GM12878 (cell line): ENCODE measurements around the gene UNC13B. TPM values are rescaled to one million over a fixed set of nuclear protein-coding genes. Genes with fewer than 3 reads are reported as not detected.

Source experiments
- ATAC-seq: fragments of 200-7000 bp; cut with Tn5 transposase; 3 replicates; pipeline ENCODE4 v1.9.1; 2020; ENCODE audit warnings: mild to moderate bottlenecking, moderate library complexity
- BruUV-seq: library from RNA; stranded (reverse); fragments of 400-500 nt; replicated peaks from 2 replicates; lab custom pipeline; 2021; lab: Mats Ljungman, UMichigan
- CTCF ChIA-PET: fragments of 300-600 bp; sonication (Branson Sonifier 250); formaldehyde crosslinking; extraction: SDS; loops from one replicate; lab custom pipeline; 2021; ENCODE audit warnings: inconsistent platforms; lab: Yijun Ruan, JAX
- POLR2A ChIA-PET: fragments of 350-600 bp; formaldehyde crosslinking; extraction: SDS; loops from one replicate; lab custom pipeline; 2021; ENCODE audit warnings: inconsistent platforms; lab: Charles Lee
- RAD21 ChIA-PET: fragments of 300-600 bp; sonication (Branson Sonifier 250); formaldehyde crosslinking; loops from one replicate; lab custom pipeline; 2023; ENCODE audit warnings: antibody characterized with exemption; ENCODE audit not compliant: unreplicated experiment; lab: Charles Lee
- SMC1A ChIA-PET: fragments of 300-600 bp; sonication (Branson Sonifier 250); formaldehyde crosslinking; loops from one replicate; lab custom pipeline; 2023; ENCODE audit not compliant: unreplicated experiment, uncharacterized antibody; lab: Charles Lee
- DNase-seq: peaks from one replicate; pipeline ENCODE4 v3.0.0-alpha.2; 2011; ENCODE audit warnings: low read depth, low spot score
- FAIRE-seq: peaks from 3 replicates; lab custom pipeline; 2011; peaks lifted over from hg19 to GRCh38; lab: Jason Lieb, UNC
- H2AFZ ChIP-seq: 2 replicates; pipeline ENCODE4 v1.6.0; 2011; ENCODE audit warnings: low read depth, low read length, control low read depth; ENCODE audit not compliant: control insufficient read depth
- H3K27ac ChIP-seq: 2 replicates; pipeline ENCODE4 v1.5.1; 2011; ENCODE audit warnings: control low read depth; ENCODE audit not compliant: control insufficient read depth, insufficient read depth
- H3K27me3 ChIP-seq, 2 experiments: replicated peaks in 1 of 2; 2 replicates each; pipeline versions ENCODE4 v1.6.0 to v1.6.1; 2011; ENCODE audit warnings: low read length in 1 of 2; ENCODE audit not compliant: control insufficient read depth in 2 of 2, insufficient read depth in 2 of 2
- H3K36me3 ChIP-seq, 2 experiments: 2 replicates each; pipeline ENCODE4 v1.5.1; 2011; ENCODE audit warnings: low read length in 1 of 2; ENCODE audit not compliant: control insufficient read depth in 2 of 2, insufficient read depth in 2 of 2
- H3K4me1 ChIP-seq: 2 replicates; pipeline ENCODE4 v1.6.1; 2011; ENCODE audit warnings: mild to moderate bottlenecking, low read length, moderate library complexity, mixed read lengths; ENCODE audit not compliant: control insufficient read depth, insufficient read depth
- H3K4me2 ChIP-seq: 2 replicates; pipeline ENCODE4 v1.6.0; 2011; ENCODE audit warnings: control low read depth; ENCODE audit not compliant: control insufficient read depth, insufficient read depth
- H3K4me3 ChIP-seq: fragments of 200-600 bp; sonication (generic); 2 replicates; pipeline ENCODE4 v1.5.1; 2016
- H3K79me2 ChIP-seq: 2 replicates; pipeline ENCODE4 v1.6.0; 2011; ENCODE audit warnings: low read length; ENCODE audit not compliant: control insufficient read depth, insufficient read depth
- H3K9ac ChIP-seq: 2 replicates; pipeline ENCODE4 v1.8.0; 2011; ENCODE audit warnings: low read length, control low read depth, mixed read lengths; ENCODE audit not compliant: control insufficient read depth, insufficient read depth
- H3K9me3 ChIP-seq: replicated peaks from 3 replicates; pipeline ENCODE4 v1.5.1; 2011; ENCODE audit warnings: mild to moderate bottlenecking, low read length; ENCODE audit not compliant: control insufficient read depth, insufficient read depth
- H4K20me1 ChIP-seq: 2 replicates; pipeline ENCODE4 v1.6.0; 2011; ENCODE audit not compliant: control insufficient read depth, insufficient read depth
- ATF3 ChIP-seq: IDR thresholded peaks from 2 replicates; pipeline ENCODE4 v1.6.1; 2011; ENCODE audit warnings: low read depth, mild to moderate bottlenecking, low read length, moderate library complexity, borderline replicate concordance; ENCODE audit errors: extremely low read depth
- CBX5 ChIP-seq: sonication (generic); IDR thresholded peaks from 2 replicates; pipeline ENCODE4 v1.6.1; 2016; ENCODE audit warnings: low read depth, moderate library complexity, mild to moderate bottlenecking, inconsistent platforms
- DPF2 ChIP-seq: fragments of 450-650 bp; IDR thresholded peaks from 2 replicates; pipeline ENCODE4 v1.6.1; 2017; ENCODE audit warnings: mild to moderate bottlenecking
- IKZF1 ChIP-seq: fragments of 450-650 bp; conservative IDR thresholded peaks from 2 replicates; pipeline ENCODE4 v1.6.1; 2017; ENCODE audit warnings: antibody characterized with exemption, mild to moderate bottlenecking
- RAD21 ChIP-seq: IDR thresholded peaks from 2 replicates; pipeline ENCODE4 v1.6.1; 2011; ENCODE audit warnings: mild to moderate bottlenecking, low read depth, low read length, moderate library complexity; ENCODE audit not compliant: insufficient read depth
- RB1 ChIP-seq: fragments of 450-650 bp; formaldehyde crosslinking; IDR thresholded peaks from 2 replicates; pipeline ENCODE4 v1.6.1; 2017; ENCODE audit warnings: mild to moderate bottlenecking, borderline replicate concordance
- RELB ChIP-seq: fragments of 450-650 bp; IDR thresholded peaks from 2 replicates; pipeline ENCODE4 v1.6.1; 2017; ENCODE audit warnings: low read depth, mild to moderate bottlenecking, moderate library complexity
- YY1 ChIP-seq: IDR thresholded peaks from 2 replicates; pipeline ENCODE4 v1.6.1; 2011; ENCODE audit warnings: low read depth, mild to moderate bottlenecking, low read length
- ZNF217 ChIP-seq: fragments of 450-650 bp; IDR thresholded peaks from 2 replicates; pipeline ENCODE4 v1.6.1; 2017; ENCODE audit warnings: antibody characterized with exemption, mild to moderate bottlenecking
- WGBS: methylation state at CpG from one replicate; pipeline ENCODE4 v1.1.6; 2016; ENCODE audit warnings: low lambda C conversion rate; ENCODE audit not compliant: insufficient replicate concordance, insufficient coverage; ENCODE audit errors: missing lambda C conversion rate; 5-methylcytosine and 5-hydroxymethylcytosine counted together
- in situ Hi-C: fragments of 300-500 bp; cut with MboI; formaldehyde crosslinking; loops from 9 replicates; pipeline ENCODE4 v1.14.3; 2018; ENCODE audit warnings: mixed read lengths
- intact Hi-C: fragments of 100-400 bp; cut with micrococcal nuclease; formaldehyde crosslinking; loops from one replicate; pipeline ENCODE4 v1.14.2; 2022; ENCODE audit not compliant: unreplicated experiment
- polyA plus RNA-seq, 11 experiments: library from polyadenylated mRNA; depleted of rRNA in 4 of 11; unstranded in 6 of 11; stranded (reverse) in 5 of 11; fragments of >200 nt; fragmentation: Nextera tagmentation in 4 of 11; fragmentation: Illumina TruSeq in 1 of 11; extraction: Ambion mirVana in 4 of 11; extraction: Trizol in 1 of 11; gene quantifications; 1 replicate in 1 of 11; 2 replicates in 10 of 11; pipeline versions ENCODE4 v1.2.1 to v1.2.3, GENCODE V29; 2011 to 2016; ENCODE audit warnings: inconsistent platforms in 2 of 11, missing spikeins in 2 of 11, low read depth in 1 of 11
- total RNA-seq, 4 experiments: library from RNA; depleted of rRNA in 3 of 4; stranded (reverse); fragments of >200 nt in 3 of 4; fragmentation: Illumina TruSeq in 1 of 4; extraction: Trizol in 1 of 4; gene quantifications; 2 replicates each; pipeline versions ENCODE4 v1.2.1 to v1.2.3, GENCODE V29; 2013 to 2021
- TF ChIP-seq, protein P1 (sequence below): fragments of 450-650 bp; conservative IDR thresholded peaks from 2 replicates; pipeline ENCODE4 v1.6.1; 2017; ENCODE audit warnings: mild to moderate bottlenecking, moderate library complexity

The UNC13B gene
- total and polyA plus RNA-seq, 10 of the 15 experiments (the other 5 are each of a cell fraction or from before 2014, with no cell fraction given) = under 0.01 to 0.42 (median 0.06) TPM; not detected in 4

GRCh38 chr9:35453786-35454185 is 292.0 kb downstream of the UNC13B start:
- no TSS peak for BruUV-seq
- no peaks in the 10 kb centered on the region for H3K4me1 ChIP-seq
- ChIA-PET POLR2A (no interaction called here), CTCF (no interaction called here)
- TF ChIP-seq RELB (no peak), RB1 (no peak), CBX5 (no peak), DPF2 (no peak), IKZF1 (no peak), RAD21 (no peak), ATF3 (no peak), YY1 (no peak), ZNF217 (no peak)
- TF ChIP-seq, protein P1, sequence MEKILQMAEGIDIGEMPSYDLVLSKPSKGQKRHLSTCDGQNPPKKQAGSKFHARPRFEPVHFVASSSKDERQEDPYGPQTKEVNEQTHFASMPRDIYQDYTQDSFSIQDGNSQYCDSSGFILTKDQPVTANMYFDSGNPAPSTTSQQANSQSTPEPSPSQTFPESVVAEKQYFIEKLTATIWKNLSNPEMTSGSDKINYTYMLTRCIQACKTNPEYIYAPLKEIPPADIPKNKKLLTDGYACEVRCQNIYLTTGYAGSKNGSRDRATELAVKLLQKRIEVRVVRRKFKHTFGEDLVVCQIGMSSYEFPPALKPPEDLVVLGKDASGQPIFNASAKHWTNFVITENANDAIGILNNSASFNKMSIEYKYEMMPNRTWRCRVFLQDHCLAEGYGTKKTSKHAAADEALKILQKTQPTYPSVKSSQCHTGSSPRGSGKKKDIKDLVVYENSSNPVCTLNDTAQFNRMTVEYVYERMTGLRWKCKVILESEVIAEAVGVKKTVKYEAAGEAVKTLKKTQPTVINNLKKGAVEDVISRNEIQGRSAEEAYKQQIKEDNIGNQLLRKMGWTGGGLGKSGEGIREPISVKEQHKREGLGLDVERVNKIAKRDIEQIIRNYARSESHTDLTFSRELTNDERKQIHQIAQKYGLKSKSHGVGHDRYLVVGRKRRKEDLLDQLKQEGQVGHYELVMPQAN = no peak
- TF ChIP-seq, all 136 proteins: peak for 0
- H3K79me2 ChIP-seq = no peaks in the 10 kb centered on the region
- 0% methylated on average over 2 of the region's 2 CpGs for WGBS
- no peak overlapping the region for H3K4me2 ChIP-seq
- H3K4me3 ChIP-seq = no peak overlapping the region
- H3K36me3 ChIP-seq = no peaks in the 10 kb centered on the region
- FAIRE-seq = no peak
- RAD21 ChIA-PET = no interaction called here
- intact Hi-C loops = no loop called here
- no peaks in the 10 kb centered on the region for H3K27me3 ChIP-seq
- H3K27ac ChIP-seq = no peak overlapping the region
- no peak overlapping the region for H2AFZ ChIP-seq
- no peaks in the 10 kb centered on the region for H4K20me1 ChIP-seq
- SMC1A ChIA-PET = no interaction called here
- no peak overlapping the region for H3K9ac ChIP-seq
- in situ Hi-C loops = no loop called here
- DNase-seq = no peak
- no peak for ATAC-seq
- H3K9me3 ChIP-seq = no peaks in the 10 kb centered on the region; the same call in 2 of the 3 replicates

Other genes with a start within 250 kb of the UNC13B start
- gene PHF24, start 203.7 kb upstream of the UNC13B start, total RNA-seq (2014; rRNA removed) = not detected in 2 replicates
- not detected in 2 replicates for gene PHF24, start 203.7 kb upstream of the UNC13B start, total RNA-seq (2014; rRNA removed; fragmentation: Illumina TruSeq; extraction: Trizol)
- not detected in 2 replicates for gene PHF24, start 203.7 kb upstream of the UNC13B start, total RNA-seq (2021)
- gene PHF24, start 203.7 kb upstream of the UNC13B start, polyA plus RNA-seq (2011; rRNA removed) = 0.04 TPM in 1 of 2 replicates, not detected in the other
- not detected in 2 replicates for gene PHF24, start 203.7 kb upstream of the UNC13B start, polyA plus RNA-seq (2014; fragmentation: Illumina TruSeq; extraction: Trizol)
- gene PHF24, start 203.7 kb upstream of the UNC13B start, polyA plus RNA-seq (2014; fragmentation: Nextera tagmentation; extraction: Ambion mirVana) = under 1 TPM in 1 of 2 experiments, not detected in 1; 0.02 TPM
- 0.04 TPM in 1 of 2 replicates, not detected in the other for gene PHF24, start 203.7 kb upstream of the UNC13B start, polyA plus RNA-seq (2014; rRNA removed)
- not detected for gene PHF24, start 203.7 kb upstream of the UNC13B start, polyA plus RNA-seq (2016; fragmentation: Nextera tagmentation; extraction: Ambion mirVana)
- gene DNAJB5, start 172.3 kb upstream of the UNC13B start, total RNA-seq (2014; rRNA removed) = 8.6 and 8.8 TPM in 2 replicates
- 8.2 and 8.3 TPM in 2 replicates for gene DNAJB5, start 172.3 kb upstream of the UNC13B start, total RNA-seq (2014; rRNA removed; fragmentation: Illumina TruSeq; extraction: Trizol)
- 9.3 and 9.9 TPM in 2 replicates for gene DNAJB5, start 172.3 kb upstream of the UNC13B start, total RNA-seq (2021)
- 1.4 and 1.9 TPM in 2 replicates for gene DNAJB5, start 172.3 kb upstream of the UNC13B start, polyA plus RNA-seq (2011; rRNA removed)
- 9.3 and 13.3 TPM in 2 replicates for gene DNAJB5, start 172.3 kb upstream of the UNC13B start, polyA plus RNA-seq (2014; fragmentation: Illumina TruSeq; extraction: Trizol)
- gene DNAJB5, start 172.3 kb upstream of the UNC13B start, polyA plus RNA-seq (2014; fragmentation: Nextera tagmentation; extraction: Ambion mirVana) = 1 to 10 TPM in 1 of 2 experiments, under 1 TPM in 1; 0.92 to 1.5 TPM
- 8.9 and 9.0 TPM in 2 replicates for gene DNAJB5, start 172.3 kb upstream of the UNC13B start, polyA plus RNA-seq (2014; rRNA removed)
- gene DNAJB5, start 172.3 kb upstream of the UNC13B start, polyA plus RNA-seq (2016; fragmentation: Nextera tagmentation; extraction: Ambion mirVana) = 1 to 10 TPM; 4.9 to 5.4 TPM
- 314 and 327 TPM in 2 replicates for gene VCP, start 89.4 kb upstream of the UNC13B start, total RNA-seq (2014; rRNA removed)
- gene VCP, start 89.4 kb upstream of the UNC13B start, total RNA-seq (2014; rRNA removed; fragmentation: Illumina TruSeq; extraction: Trizol) = 214 and 236 TPM in 2 replicates
- 245 and 247 TPM in 2 replicates for gene VCP, start 89.4 kb upstream of the UNC13B start, total RNA-seq (2021)
- gene VCP, start 89.4 kb upstream of the UNC13B start, polyA plus RNA-seq (2011; rRNA removed) = 235 and 302 TPM in 2 replicates
- gene VCP, start 89.4 kb upstream of the UNC13B start, polyA plus RNA-seq (2014; fragmentation: Illumina TruSeq; extraction: Trizol) = 202 and 241 TPM in 2 replicates
- 10 to 100 TPM in 1 of 2 experiments, 1 to 10 TPM in 1; 7.4 to 22.3 TPM for gene VCP, start 89.4 kb upstream of the UNC13B start, polyA plus RNA-seq (2014; fragmentation: Nextera tagmentation; extraction: Ambion mirVana)
- gene VCP, start 89.4 kb upstream of the UNC13B start, polyA plus RNA-seq (2014; rRNA removed) = 171 and 191 TPM in 2 replicates
- gene VCP, start 89.4 kb upstream of the UNC13B start, polyA plus RNA-seq (2016; fragmentation: Nextera tagmentation; extraction: Ambion mirVana) = 100 to 1,000 TPM; 306 to 317 TPM
- gene FANCG, start 82.1 kb upstream of the UNC13B start, total RNA-seq (2014; rRNA removed) = 45.0 and 45.9 TPM in 2 replicates
- gene FANCG, start 82.1 kb upstream of the UNC13B start, total RNA-seq (2014; rRNA removed; fragmentation: Illumina TruSeq; extraction: Trizol) = 39.5 TPM in 2 replicates
- gene FANCG, start 82.1 kb upstream of the UNC13B start, total RNA-seq (2021) = 59.0 and 66.5 TPM in 2 replicates
- 27.2 and 33.7 TPM in 2 replicates for gene FANCG, start 82.1 kb upstream of the UNC13B start, polyA plus RNA-seq (2011; rRNA removed)
- gene FANCG, start 82.1 kb upstream of the UNC13B start, polyA plus RNA-seq (2014; fragmentation: Illumina TruSeq; extraction: Trizol) = 49.7 and 54.8 TPM in 2 replicates
- 10 to 100 TPM; 16.4 to 24.2 TPM for gene FANCG, start 82.1 kb upstream of the UNC13B start, polyA plus RNA-seq (2014; fragmentation: Nextera tagmentation; extraction: Ambion mirVana)
- gene FANCG, start 82.1 kb upstream of the UNC13B start, polyA plus RNA-seq (2014; rRNA removed) = 45.8 and 54.7 TPM in 2 replicates
- 10 to 100 TPM; 76.9 to 78.7 TPM for gene FANCG, start 82.1 kb upstream of the UNC13B start, polyA plus RNA-seq (2016; fragmentation: Nextera tagmentation; extraction: Ambion mirVana)
- 18.4 and 19.0 TPM in 2 replicates for gene PIGO, start 65.4 kb upstream of the UNC13B start, total RNA-seq (2014; rRNA removed)
- gene PIGO, start 65.4 kb upstream of the UNC13B start, total RNA-seq (2014; rRNA removed; fragmentation: Illumina TruSeq; extraction: Trizol) = 7.6 and 8.2 TPM in 2 replicates
- gene PIGO, start 65.4 kb upstream of the UNC13B start, total RNA-seq (2021) = 19.9 and 23.2 TPM in 2 replicates
- gene PIGO, start 65.4 kb upstream of the UNC13B start, polyA plus RNA-seq (2011; rRNA removed) = 11.9 and 21.2 TPM in 2 replicates
- gene PIGO, start 65.4 kb upstream of the UNC13B start, polyA plus RNA-seq (2014; fragmentation: Illumina TruSeq; extraction: Trizol) = 12.9 and 16.7 TPM in 2 replicates
- 10 to 100 TPM in 1 of 2 experiments, 1 to 10 TPM in 1; 8.3 to 13.1 TPM for gene PIGO, start 65.4 kb upstream of the UNC13B start, polyA plus RNA-seq (2014; fragmentation: Nextera tagmentation; extraction: Ambion mirVana)
- 16.7 and 17.8 TPM in 2 replicates for gene PIGO, start 65.4 kb upstream of the UNC13B start, polyA plus RNA-seq (2014; rRNA removed)
- 10 to 100 TPM; 22.3 to 23.3 TPM for gene PIGO, start 65.4 kb upstream of the UNC13B start, polyA plus RNA-seq (2016; fragmentation: Nextera tagmentation; extraction: Ambion mirVana)
- gene STOML2, start 58.9 kb upstream of the UNC13B start, total RNA-seq (2014; rRNA removed) = 242 and 261 TPM in 2 replicates
- gene STOML2, start 58.9 kb upstream of the UNC13B start, total RNA-seq (2014; rRNA removed; fragmentation: Illumina TruSeq; extraction: Trizol) = 117 and 121 TPM in 2 replicates
- gene STOML2, start 58.9 kb upstream of the UNC13B start, total RNA-seq (2021) = 209 and 210 TPM in 2 replicates
- 123 and 204 TPM in 2 replicates for gene STOML2, start 58.9 kb upstream of the UNC13B start, polyA plus RNA-seq (2011; rRNA removed)
- gene STOML2, start 58.9 kb upstream of the UNC13B start, polyA plus RNA-seq (2014; fragmentation: Illumina TruSeq; extraction: Trizol) = 140 and 165 TPM in 2 replicates
- gene STOML2, start 58.9 kb upstream of the UNC13B start, polyA plus RNA-seq (2014; fragmentation: Nextera tagmentation; extraction: Ambion mirVana) = 100 to 1,000 TPM; 112 to 148 TPM
- gene STOML2, start 58.9 kb upstream of the UNC13B start, polyA plus RNA-seq (2014; rRNA removed) = 246 and 263 TPM in 2 replicates
- 100 to 1,000 TPM; 280 to 284 TPM for gene STOML2, start 58.9 kb upstream of the UNC13B start, polyA plus RNA-seq (2016; fragmentation: Nextera tagmentation; extraction: Ambion mirVana)
- gene ATOSB, start 46.1 kb upstream of the UNC13B start, total RNA-seq (2014; rRNA removed) = 2.3 and 3.6 TPM in 2 replicates
- gene ATOSB, start 46.1 kb upstream of the UNC13B start, total RNA-seq (2014; rRNA removed; fragmentation: Illumina TruSeq; extraction: Trizol) = 1.8 and 1.9 TPM in 2 replicates
- 2.2 and 3.2 TPM in 2 replicates for gene ATOSB, start 46.1 kb upstream of the UNC13B start, total RNA-seq (2021)
- 4.4 and 5.4 TPM in 2 replicates for gene ATOSB, start 46.1 kb upstream of the UNC13B start, polyA plus RNA-seq (2011; rRNA removed)
- 2.5 and 2.6 TPM in 2 replicates for gene ATOSB, start 46.1 kb upstream of the UNC13B start, polyA plus RNA-seq (2014; fragmentation: Illumina TruSeq; extraction: Trizol)
- under 1 TPM; 0.60 to 0.62 TPM for gene ATOSB, start 46.1 kb upstream of the UNC13B start, polyA plus RNA-seq (2014; fragmentation: Nextera tagmentation; extraction: Ambion mirVana)
- 2.7 and 3.6 TPM in 2 replicates for gene ATOSB, start 46.1 kb upstream of the UNC13B start, polyA plus RNA-seq (2014; rRNA removed)
- gene ATOSB, start 46.1 kb upstream of the UNC13B start, polyA plus RNA-seq (2016; fragmentation: Nextera tagmentation; extraction: Ambion mirVana) = 1 to 10 TPM; 1.9 to 2.5 TPM